ENCODE results near the gene APOO.
"Not testable (repeated sequence)": the region's sequence is repeated elsewhere in the genome, so short reads cannot be mapped to it uniquely, and the experiment has no call there.

APOO gene

GRCh38 chrX:23861215-23861896 lies 46.4 kb downstream of the APOO start:
- DNase-seq (ENCODE audit: low read depth in 2 of 2, low spot score in 1 of 2): no peak

- not testable (repeated sequence) for DNase-seq (ENCODE audit: low read depth in 2 of 2, low spot score in 1 of 2)
These were observed 48.5 kb downstream of the APOO start for GRCh38 chrX:23859238-23859637.

- DNase-seq (ENCODE audit: low read depth in 2 of 2, low spot score in 1 of 2): no peak
These were observed 49.8 kb downstream of the APOO start for GRCh38 chrX:23857935-23858334.

- no peak for DNase-seq (ENCODE audit: low read depth in 2 of 2, low spot score in 1 of 2)
These were observed 50.4 kb downstream of the APOO start for GRCh38 chrX:23857363-23857762.

- DNase-seq (ENCODE audit: low read depth in 2 of 2, low spot score in 1 of 2): no peak
These were observed 52.2 kb downstream of the APOO start for GRCh38 chrX:23855569-23855968.

GRCh38 chrX:23854945-23855344 lies 52.8 kb downstream of the APOO start:
- DNase-seq (ENCODE audit: low read depth in 2 of 2, low spot score in 1 of 2): no peak

DNA sequence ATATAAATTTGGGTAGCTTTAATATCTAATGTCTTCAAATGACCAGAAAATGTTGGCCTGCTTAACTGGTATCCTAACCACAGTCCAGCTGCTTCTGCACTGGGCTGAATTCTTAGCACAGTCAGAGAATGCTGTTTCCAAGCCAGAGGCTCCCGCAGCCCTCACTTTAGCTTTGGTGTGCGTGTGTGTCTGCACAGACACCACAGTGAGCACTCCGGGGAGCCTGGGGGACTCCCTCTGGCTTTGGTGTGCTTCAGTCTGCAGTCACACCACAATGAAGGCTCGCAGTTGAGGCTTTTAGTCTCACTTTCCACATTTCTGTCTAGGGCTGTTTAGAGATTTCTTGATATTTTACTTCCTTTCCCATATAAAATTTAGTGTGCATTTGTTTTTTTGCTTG lies 53.6 kb downstream of the APOO start:
- no peak for DNase-seq (ENCODE audit: low read depth in 2 of 2, low spot score in 1 of 2)

- DNase-seq (ENCODE audit: low read depth in 2 of 2, low spot score in 1 of 2): no peak
These were observed 56.2 kb downstream of the APOO start for GRCh38 chrX:23851544-23851943.

GRCh38 chrX:23849241-23849640 lies 58.5 kb downstream of the APOO start:
- DNase-seq (ENCODE audit: low read depth in 2 of 2, low spot score in 1 of 2): no peak

GRCh38 chrX:23845351-23845817 lies 62.4 kb downstream of the APOO start:
- no peak for DNase-seq (ENCODE audit: low read depth in 2 of 2, low spot score in 1 of 2)

DNA sequence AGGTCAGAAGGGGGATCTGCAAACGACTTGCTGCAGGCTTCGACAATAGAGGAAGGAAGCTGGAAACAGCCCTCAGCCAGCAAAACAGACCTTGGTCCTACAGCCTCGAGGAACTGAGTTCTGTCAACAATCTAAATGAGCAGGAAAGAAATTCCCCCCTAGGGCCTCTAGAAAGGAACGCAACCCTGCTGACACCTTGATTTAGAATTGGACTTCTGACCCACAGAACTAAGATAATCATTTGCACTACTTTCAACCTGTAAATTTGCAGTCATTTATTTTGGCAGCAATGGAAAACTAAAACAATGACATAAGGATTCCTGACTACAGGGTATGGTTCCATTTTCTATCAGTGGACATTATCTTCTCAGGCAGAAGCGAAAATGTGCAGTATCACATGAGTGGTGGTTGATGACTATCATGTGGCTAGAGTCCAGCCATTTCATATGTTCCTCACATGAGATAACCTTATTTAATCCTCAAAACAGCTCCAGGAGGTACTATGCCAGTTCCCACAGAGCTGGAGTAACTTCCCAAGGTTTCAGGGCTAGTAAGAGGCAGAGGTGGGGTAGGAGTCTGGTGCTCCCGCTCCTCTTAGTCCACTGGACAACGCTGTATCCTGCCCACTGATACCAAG lies 63.1 kb downstream of the APOO start:
- DNase-seq (ENCODE audit: low read depth in 2 of 2, low spot score in 1 of 2): no peak

DNA sequence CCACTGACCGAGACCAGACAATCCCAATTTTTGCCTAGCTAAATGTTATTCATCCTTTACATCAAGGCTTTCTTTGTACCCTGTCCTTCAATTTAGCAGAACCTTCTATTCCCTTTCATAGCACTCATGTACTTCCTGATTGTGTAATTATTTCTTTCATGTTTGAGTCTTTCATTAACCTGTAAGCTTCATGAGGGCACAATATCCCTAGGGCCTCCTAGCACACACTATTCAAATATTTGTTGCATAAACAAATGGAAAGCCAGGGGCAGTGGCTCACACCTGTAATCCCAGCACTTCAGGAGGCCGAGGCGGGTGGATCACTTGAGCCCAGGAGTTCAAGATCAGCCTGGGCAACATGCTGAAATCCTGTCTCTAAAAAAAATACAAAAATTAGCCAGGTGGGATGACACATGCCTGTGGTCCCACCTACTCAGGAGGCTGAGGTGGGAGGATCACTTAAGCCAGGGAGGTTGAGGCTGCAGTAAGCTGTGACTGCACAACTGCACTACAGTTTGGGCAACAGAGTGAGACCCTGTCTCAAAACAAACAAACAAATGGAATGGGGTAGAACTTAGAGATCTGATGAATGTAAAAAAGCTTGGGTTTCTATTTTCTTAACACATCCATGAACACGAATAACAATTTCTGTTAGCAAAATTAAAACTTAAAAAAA lies 65.8 kb downstream of the APOO start:
- no peak for DNase-seq (ENCODE audit: low read depth in 2 of 2, low spot score in 1 of 2)

GRCh38 chrX:23840674-23841073 lies 67.1 kb downstream of the APOO start:
- DNase-seq (ENCODE audit: low read depth in 2 of 2, low spot score in 1 of 2): no peak

GRCh38 chrX:23838953-23839352 lies 68.8 kb downstream of the APOO start:
- no peak for DNase-seq (ENCODE audit: low read depth in 2 of 2, low spot score in 1 of 2)

DNA sequence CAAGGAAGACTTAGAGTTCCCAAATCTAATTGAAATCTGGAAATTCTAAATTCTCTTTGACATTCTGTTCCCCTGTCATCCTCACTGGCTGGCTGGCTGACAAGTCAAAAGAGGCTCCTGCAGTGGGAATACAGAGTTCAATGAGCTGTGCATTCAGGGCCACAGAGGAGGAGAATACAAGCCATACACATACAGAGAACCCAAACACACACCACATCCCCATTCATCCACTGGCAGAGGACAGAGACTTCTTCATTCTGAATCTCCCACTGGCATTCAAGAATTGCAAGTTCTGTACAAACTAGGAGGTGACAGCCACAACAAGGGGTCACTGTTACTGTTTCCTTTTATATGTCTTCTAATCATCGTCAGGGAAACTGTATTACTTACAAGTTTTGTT lies 75.0 kb downstream of the APOO start:
- DNase-seq (ENCODE audit: low read depth in 2 of 2, low spot score in 1 of 2): no peak

- no peak for DNase-seq (ENCODE audit: low read depth in 2 of 2, low spot score in 1 of 2)
These were observed 78.9 kb downstream of the APOO start for GRCh38 chrX:23828881-23829280.

GRCh38 chrX:23826653-23827052 lies 81.1 kb downstream of the APOO start:
- DNase-seq (ENCODE audit: low read depth in 2 of 2, low spot score in 1 of 2): no peak

DNA sequence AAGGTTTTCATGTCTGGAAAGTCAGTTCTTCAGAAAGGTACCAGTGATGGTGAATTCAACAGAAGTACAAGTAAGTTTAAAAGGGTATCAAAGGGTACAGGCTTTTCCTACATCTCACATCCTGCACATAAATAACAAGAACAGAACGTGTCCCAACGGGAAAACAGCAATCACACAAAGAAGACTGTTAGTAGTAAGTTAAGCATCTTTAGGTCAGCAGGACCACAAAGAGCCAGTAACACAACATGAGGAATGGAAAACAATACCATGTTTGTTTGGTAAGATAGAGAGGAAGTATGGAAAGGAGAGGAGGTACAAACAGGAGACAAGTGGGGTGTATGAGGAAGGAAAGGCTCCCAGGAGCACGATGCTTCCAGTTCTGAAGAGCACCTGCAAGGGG lies 81.5 kb downstream of the APOO start:
- DNase-seq (ENCODE audit: low read depth in 2 of 2, low spot score in 1 of 2): no peak

DNA sequence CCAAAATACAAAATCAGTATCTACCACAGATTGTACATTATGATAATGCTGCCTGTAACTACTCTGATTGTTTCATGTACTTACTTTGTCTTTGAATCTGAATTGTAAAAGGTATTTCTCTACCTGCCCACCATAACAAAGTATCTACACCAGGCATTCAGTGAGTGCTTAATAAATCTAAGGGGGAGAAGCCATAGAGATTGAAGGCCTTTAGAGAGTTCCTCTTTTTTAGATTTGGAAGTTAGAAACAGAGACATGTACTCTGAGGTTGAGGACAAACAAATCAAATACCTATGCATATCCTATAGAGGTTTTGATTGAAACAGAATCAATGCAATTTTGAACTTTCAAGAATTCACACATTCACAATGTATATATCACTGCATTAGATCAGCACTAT lies 82.1 kb downstream of the APOO start:
- DNase-seq (ENCODE audit: low read depth in 2 of 2, low spot score in 1 of 2): no peak

GRCh38 chrX:23822841-23823240 lies 84.9 kb downstream of the APOO start:
- no peak for DNase-seq (ENCODE audit: low read depth in 2 of 2, low spot score in 1 of 2)

DNA sequence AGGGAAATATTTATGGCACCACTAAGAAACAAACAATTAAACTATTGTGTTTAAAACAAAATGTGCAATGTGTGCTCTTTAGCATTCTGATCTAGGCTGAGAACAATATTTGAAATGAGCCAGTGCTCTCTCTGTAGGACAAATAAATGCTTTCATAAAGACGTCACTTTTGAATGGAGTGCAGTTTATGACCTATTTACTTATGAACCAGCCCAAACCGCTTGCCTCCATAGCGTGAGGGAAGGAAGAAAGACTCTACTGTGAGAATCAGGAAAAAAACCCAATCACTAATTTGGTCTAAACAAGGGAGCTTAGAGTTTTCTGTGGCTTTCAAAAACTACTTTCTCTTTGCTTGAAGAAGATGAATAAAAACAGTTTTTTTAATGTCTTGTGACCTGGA lies 85.3 kb downstream of the APOO start:
- no peak for DNase-seq (ENCODE audit: low read depth in 2 of 2, low spot score in 1 of 2)

DNA sequence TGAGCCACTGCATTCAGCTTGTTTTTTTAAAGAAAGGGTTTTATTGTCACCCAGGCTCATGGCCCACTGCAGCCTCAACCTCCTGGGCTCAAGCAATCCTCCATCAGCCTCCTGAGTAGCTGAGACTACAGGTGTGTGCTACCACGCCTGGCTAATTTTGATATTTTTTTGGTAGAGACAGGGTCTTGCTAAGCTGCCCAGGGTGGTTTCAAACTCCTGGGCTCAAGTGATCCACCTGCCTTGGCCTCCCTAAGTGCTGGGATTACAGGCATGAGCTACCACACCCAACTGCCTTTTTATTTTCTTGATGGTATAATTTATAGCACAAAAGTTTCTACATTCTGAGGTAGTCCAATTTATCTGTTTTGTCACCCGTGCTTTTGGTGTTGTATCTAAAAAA lies 85.9 kb downstream of the APOO start:
- no peak for DNase-seq (ENCODE audit: low read depth in 2 of 2, low spot score in 1 of 2)

All from stimulated activated CD8-positive, alpha-beta memory T cell treated with anti-CD3 and anti-CD28 coated beads, Interleukin-4, amount 100 ng/mL, for 4 hours (primary cell).